Caki2 (cell line): ENCODE results near the gene SPRED1. TPM values are rescaled to one million over a fixed set of nuclear protein-coding genes. Genes with fewer than 3 reads are reported as not detected.
"Not testable (repeated sequence)": the region's sequence is repeated elsewhere in the genome, so short reads cannot be mapped to it uniquely, and the experiment has no call there.

Experiments
- DNase-seq: peaks from one replicate; pipeline ENCODE4 v3.0.0-alpha.2; 2015; ENCODE audit warnings: low read depth
- in situ Hi-C: cut with HindIII; loops from 2 replicates; pipeline ENCODE4 v1.10.0; 2016; ENCODE audit warnings: low sequenced_read_pairs, low pct_unique_long_range_greater_than_20kb, mixed read lengths
- total RNA-seq: library from RNA; depleted of rRNA; stranded (reverse); fragments of >200 nt; shearing (Covaris generic); gene quantifications from 2 replicates; pipeline ENCODE4 v1.2.3, GENCODE V29; 2014; ENCODE audit warnings: low replicate concordance

Gene SPRED1
- total RNA-seq, 1 experiment from 2014 or later = 11.2 TPM

DNA sequence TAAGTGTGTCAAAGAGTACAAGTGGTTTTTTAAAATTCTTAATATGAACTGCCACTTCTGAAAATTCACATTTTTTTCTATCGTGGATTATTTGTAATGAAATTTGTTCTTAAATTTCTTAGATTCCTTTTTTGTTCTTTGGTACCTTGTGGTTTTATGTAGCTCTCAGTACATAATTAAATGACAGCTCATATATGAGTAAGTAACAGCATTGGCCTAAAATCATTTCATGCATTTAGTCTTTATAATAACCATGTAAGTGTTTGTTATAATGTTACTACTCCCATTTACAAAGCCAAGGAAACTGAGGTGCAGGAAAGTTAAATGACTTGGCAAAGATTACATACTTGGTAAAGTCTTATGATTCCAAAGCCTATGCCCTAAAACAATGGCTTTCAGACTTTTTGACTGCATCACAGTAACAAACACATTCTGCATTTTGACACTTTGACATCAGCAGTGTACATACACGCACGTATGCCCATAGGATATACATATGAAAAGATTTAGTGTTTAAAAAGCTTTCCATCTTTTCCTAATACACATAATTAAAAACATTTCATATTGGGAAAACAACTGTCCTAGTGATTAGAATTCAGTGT, 14.9 kb downstream of the SPRED1 start:
- in situ Hi-C loops = no loop called here
- DNase-seq = no peak

DNA sequence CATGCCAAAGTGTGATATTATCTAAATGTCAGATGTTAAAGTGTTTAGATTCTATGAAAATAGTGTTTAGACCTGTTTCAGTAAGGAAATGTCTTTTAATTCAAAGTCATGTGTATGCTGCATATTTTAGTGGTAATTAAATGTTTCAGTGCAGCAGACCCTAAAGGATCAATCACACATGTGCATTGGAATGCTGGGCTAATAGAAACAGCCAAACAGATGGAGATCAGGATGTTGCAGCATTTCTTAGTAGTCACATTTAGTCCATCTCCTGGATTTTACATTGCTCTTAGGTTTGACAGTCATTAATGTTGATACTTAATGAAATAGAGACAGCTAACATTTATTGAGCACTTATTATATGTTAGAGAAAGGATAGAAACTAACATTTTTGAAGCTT, 18.5 kb downstream of the SPRED1 start:
- in situ Hi-C loops = no loop called here
- no peak for DNase-seq

DNA sequence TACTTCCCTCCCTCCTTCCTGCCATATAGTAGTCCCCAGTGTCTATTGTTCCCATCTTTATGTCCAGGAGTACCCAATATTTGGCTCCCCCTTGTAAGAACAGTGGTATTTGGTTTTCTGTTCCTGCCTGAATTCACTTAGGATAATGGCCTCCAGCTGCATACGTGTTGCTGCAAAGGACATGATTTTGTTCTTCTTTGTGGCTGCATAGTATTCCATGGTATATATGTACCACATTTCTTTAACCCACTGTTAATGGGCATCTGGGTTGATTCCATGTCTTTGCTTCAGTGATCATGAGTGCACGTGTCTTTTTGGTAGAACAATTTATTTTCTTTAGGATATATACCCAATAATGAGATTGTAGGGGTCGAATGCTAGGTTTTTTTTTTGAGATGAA, 19.3 kb downstream of the SPRED1 start:
- no peak for DNase-seq
- in situ Hi-C loops = no loop called here

DNA sequence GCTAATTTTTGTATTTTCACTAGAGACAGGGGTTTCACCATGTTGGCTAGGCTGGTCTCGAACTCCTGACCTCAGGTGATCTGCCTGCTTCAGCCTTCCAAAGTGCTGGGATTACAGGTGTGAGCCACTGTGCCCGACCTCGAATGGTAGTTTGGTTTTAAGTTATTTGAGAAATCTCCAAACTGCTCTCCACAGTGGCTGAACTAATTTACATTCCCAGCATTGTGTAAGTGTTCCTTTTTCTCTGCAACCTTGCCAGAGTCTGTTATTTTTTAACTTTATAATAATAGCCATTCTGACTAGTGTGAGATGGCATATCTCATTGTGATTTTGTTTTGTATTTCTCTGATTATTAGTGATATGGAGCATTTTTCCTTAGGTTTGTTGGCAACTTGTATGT, 19.8 kb downstream of the SPRED1 start:
- DNase-seq = peak; percentile 38
- in situ Hi-C loops = not testable (repeated sequence)

DNA sequence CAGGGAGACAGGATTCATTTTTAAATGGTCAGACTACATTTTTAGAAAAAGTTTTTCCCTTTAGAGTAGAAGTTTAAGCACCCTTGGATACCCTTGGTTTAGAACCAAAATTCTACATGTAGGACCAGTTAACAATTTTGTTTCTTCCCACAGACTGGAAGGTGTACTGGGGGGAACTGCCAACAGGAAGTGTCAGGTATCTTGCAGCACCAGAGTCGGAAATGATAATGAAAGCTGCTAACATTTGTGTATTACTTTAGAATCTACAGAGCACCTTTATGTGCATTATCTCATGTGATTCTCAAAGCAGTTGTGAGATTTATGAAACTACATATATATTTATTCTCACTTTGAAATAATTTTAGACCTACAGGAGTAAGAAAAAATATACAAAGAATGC, 21.5 kb downstream of the SPRED1 start:
- DNase-seq = no peak
- in situ Hi-C loops = no loop called here

DNA sequence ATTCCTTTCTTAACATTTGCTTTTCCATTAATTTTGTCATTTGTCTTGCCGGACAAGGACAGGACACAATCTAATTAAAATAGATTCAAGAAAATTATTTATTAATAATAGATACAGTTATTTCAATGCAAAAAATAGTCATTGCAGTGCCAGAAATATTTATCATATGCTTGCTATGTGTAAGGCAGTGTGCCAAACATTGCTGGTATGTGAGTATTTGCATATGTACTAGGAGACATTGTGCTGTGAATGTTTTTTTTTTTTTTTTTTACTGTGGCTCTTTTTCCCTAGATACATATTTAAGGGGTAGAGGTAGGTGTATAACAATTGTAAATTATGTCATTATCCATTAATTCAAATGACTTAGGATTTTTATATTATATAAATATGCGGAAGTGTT, 23.3 kb downstream of the SPRED1 start:
- DNase-seq = no peak
- in situ Hi-C loops = no loop called here

DNA sequence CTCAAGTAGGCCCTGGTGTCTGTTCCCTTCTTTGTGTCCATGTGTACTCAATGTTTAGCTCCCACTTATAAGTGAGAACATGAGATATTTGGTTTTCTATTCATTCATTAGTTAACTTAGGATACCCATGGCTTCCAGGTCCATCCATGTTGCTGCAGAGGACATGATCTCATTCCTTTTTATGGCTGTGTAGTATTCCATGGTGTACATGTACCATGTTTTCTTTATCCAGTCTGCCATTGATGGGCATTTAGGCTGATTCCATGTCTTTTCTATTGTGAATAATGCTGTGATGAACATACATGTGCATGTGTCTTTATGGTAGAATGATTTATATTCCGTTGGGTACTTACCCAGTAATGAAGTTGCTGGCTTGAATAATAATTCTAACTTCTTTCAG, 24.6 kb downstream of the SPRED1 start:
- DNase-seq, in situ Hi-C loops: not testable (repeated sequence)

DNA sequence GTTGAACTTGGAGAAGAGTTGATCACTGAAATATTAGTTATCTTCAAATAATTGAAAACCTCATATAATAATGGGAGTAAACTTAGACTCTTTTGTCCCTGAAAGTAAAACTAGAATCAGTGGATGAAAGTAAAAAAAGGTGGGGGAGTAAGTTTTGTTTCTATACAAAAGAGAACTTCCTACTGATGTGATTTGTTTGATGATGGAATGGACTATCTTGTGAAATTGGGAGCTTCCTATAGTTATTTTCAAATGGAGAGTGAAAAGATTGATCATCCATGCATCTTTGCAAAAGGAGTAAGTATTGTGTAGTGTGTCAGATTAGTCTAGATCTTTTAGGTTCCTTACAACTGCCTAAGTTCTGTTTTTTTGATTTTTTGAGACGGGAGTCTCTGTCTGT, 28.4 kb downstream of the SPRED1 start:
- in situ Hi-C loops = no loop called here

DNA sequence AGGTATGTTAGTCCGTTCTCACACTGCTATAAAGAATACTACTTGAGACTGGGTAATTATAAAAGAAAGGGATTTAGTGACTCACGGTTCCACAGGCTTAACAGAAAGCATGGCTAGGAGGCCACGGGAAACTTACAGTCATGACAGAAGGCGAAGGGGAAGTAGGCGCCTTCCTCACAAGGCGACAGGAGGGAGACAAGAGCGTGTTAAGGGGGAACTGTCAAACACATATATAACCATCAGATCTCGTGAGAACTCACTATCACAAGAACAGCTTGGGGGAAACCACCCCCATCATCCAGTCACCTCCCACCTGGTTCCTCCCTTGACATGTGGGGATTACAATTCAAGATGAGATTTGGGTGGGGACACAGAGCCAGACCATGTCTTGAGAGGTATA, 30.4 kb downstream of the SPRED1 start:
- in situ Hi-C loops = no loop called here
- no peak for DNase-seq

More for the DNA sequence above, 28.4 kb downstream of the SPRED1 start:
- no peak for DNase-seq

DNA sequence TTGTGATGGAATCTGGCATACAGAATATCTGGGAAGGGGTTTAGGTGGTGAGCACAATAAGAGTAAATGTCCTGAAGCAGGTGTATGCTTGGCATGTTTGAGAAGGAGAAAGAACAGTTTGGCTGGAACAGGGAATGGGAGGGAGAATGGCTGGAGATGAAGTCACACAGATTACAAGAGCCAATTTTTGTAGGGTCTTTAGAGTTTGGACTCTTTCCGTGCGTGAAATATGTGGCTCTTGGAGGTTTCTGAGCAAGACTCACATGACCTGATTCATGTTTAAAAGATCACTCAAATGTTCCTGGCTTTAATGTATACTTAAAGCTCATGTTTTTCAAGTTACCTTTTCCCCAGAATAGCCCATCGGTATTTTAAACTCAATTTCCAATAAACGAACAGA, 32.8 kb downstream of the SPRED1 start:
- no peak for DNase-seq
- in situ Hi-C loops = no loop called here

DNA sequence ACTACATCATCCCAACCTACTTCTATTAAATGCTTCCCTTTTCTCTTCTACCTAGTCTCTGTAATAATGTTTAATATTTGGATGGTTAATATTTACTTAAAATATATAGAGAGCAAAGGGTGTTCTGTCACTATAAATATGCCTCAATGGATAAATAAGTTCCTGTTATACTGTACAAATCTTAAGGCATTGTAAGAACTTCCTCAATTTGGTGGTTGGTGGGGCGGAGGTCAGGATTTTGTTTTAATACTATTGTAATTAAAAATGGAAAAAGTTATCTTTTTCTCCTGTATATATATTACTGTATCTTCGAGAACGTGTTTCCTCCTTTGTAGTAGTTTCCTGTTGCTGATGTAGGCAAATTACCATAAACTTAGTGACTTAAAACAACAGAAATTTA, 41.5 kb downstream of the SPRED1 start:
- in situ Hi-C loops = no loop called here
- no peak for DNase-seq

DNA sequence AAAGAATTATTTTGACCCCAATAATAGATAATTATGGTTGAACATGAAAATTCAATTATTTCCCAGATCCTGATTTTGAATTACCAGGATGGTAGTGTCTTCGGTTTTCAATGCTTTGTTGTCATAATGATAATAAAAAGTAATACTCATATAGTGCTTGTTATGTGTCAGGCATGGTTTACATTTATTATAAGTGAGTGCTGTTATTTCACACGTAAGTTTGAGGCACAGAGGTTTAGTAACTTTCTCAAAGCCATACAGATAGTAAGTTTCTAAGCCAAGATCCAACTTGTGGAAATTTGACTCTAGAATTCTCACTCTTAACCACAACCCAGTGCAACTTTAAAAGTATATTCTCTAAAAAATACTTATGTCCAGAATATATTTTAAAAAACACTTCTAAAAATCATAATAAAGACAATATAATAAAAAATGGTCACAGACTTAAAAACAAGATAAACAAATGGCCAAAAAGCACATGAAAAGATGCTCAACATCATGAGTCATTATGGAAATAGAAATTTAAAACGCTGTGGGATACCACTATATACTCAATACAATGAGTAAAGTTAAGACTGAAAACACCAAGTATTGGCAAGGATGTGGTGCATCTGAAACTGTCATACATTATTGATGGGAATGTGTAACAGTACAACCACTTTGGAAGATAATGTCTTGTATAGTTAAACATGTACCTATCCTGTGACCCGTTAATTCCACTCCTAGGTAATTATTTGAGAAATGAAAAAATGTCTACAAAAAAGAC, 45.2 kb downstream of the SPRED1 start:
- in situ Hi-C loops = no loop called here

DNA sequence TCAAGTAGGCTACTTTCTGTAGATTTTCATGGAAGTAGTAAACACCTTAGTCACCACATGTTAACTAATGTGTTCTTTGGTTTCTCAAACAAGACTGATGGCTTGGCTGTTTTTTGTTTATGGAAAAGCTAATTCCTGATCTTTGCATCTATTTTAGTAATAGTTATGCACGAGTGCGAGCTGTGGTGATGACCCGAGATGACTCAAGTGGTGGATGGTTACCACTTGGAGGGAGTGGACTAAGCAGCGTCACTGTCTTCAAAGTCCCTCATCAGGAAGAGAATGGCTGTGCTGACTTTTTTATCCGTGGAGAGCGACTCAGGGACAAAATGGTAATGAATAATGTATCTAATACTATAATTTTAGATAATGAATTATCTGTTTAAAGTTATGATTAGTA, 46.6 kb downstream of the SPRED1 start:
- in situ Hi-C loops = no loop called here
- no peak for DNase-seq

More for the DNA sequence above, 45.2 kb downstream of the SPRED1 start:
- DNase-seq = no peak

DNA sequence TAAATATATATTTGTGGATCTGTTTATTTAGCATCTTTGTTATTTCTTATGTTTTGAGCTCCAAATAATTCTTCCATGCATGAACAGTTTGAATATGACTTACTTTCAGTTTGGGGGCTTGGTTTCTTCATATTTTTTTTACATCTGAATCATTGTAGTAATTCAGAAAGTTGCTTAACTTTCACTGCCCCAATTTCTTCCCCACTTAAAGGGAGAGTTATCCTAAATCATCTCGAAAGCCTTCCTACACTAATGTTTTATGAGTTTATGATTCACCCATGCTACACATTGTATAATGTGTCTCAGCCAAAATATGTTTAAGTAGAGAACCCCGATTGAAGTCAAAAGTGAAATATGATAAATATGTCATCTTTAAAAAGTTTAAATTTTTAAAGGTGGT, 47.8 kb downstream of the SPRED1 start:
- in situ Hi-C loops = no loop called here
- no peak for DNase-seq

DNA sequence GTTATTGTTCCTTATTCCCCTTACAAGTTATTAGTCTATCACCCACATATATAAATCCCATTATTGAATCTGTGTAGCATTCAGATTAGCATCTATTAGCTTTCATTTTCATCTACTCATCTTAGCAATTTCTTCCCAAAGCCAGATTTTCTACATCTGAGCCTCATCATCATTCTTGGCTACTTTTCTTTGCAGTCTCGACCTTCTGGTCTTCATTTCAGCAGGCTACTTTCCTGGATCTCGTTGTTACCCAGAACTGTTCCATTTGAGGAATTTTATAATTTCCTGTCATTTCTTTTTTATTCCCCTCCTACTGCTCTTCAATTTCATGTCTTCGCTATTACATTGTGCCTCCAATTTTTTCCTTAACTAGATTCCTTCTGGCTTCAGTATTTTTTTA, 51.8 kb downstream of the SPRED1 start:
- in situ Hi-C loops = no loop called here
- no peak for DNase-seq

DNA sequence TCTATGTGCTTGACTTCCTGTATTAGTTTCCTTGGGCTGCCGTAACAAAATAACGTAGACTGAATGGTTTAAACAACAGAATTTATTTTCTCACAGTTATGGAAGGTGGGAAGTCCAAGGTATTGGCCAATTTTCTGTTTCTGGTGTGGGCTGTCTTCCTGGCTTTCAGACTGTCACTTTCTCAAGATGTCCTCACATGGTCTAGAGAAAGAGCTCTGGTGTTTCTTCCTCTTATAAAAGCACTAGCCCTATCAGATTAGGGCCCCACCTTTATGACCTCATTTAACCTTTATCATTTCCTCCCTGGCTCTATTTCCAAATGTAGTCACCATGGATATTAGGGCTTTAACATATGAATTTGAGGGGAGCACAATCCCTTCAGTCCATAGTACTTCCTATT, 54.6 kb downstream of the SPRED1 start:
- in situ Hi-C loops = no loop called here
- DNase-seq = no peak

DNA sequence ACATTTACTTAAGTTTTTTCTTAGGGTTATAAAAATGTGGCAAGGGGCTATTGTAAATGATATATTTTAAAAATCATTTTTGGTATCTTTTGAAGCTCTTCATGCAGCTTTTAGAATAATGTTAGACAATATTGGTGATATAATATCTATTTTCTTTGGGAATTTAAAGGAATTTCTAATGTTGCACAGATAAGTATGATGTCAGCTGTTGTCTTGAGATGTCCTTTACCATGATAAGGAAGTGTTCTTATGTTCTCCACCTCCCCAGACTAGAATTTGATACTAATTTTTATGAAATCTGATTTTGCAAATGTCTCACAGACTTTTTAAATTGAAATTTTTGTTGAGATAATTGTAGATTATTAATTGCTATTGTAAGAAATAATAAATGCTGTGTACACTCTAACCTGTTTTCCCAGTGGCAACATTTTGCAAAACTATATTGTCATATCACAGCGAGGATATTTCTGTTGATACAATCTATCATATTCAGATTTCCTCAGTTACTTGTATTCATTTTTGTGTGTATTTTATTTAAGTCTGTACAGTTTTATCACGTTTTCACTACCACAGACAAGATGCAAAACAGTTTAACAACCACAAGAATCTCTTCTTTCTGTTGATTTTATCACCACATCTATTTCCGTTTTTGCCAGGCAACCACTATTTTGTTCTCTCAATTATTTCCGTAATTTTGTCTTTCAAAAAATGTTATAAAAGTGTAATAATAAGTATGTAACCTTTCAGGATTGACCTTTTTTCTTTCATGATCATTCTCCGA, 55.4 kb downstream of the SPRED1 start:
- no peak for DNase-seq
- in situ Hi-C loops = no loop called here

DNA sequence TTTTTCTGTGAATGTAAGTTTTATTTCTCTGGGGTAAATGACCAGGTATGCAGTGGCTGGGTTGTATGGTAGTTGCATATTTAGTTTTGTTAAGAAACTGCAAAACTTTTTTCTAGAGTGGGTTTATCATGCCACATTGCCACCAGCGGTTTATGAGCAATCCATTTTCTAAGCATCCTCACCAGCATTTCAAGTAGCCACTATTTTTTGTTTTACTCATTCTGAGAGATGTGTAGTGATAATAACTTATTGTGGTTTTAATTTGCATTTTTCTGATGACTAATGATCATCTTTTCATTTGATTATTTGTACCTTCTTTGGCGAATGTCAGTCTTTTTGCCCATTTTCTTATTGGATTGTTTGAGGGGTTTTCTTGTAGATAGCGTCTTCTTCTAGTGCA, 56.2 kb downstream of the SPRED1 start:
- DNase-seq = no peak
- in situ Hi-C loops = no loop called here

DNA sequence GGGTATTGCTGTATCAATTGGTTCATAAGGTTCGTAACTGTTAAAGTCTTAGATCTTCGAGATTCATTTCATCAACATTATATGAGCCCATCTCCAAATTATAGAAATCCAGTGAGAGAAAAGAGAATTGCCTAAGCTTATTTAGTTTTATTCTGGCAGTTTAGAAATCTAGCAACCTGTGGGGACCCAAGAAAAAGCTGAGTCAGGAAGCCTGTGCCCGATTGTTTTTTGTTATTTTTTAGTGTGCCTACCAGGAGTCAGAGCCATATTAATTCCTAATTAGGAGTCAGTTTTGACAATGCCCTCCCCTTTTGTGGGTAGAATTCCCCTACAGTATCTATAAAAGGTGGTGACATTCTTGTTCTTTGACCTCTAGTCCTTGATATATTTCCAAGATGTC, 59.6 kb downstream of the SPRED1 start:
- in situ Hi-C loops = no loop called here
- DNase-seq = no peak
